GM12878 (cell line): ENCODE results near the gene NAALADL2. TPM values are rescaled to one million over a fixed set of nuclear protein-coding genes. Genes with fewer than 3 reads are reported as not detected.

ENCODE experiments used
- BHLHE40 ChIP-seq, 2 experiments: fragments of 450-650 bp in 1 of 2; IDR thresholded peaks; 2 replicates each; pipeline ENCODE4 v1.6.1; 2011 to 2017; ENCODE audit warnings: low read depth in 2 of 2, borderline replicate concordance in 1 of 2, improper control_type of control experiment in 1 of 2, low read length in 1 of 2, mild to moderate bottlenecking in 1 of 2
- EZH2 ChIP-seq: IDR thresholded peaks from 2 replicates; pipeline ENCODE4 v1.6.1; 2012; ENCODE audit warnings: low read depth, mild to moderate bottlenecking, control low read depth, inconsistent platforms, low read length, borderline replicate concordance; ENCODE audit not compliant: control insufficient read depth
- HCFC1 ChIP-seq: fragments of 150-350 bp; IDR thresholded peaks from 2 replicates; pipeline ENCODE4 v1.6.1; 2014; ENCODE audit warnings: low read length
- HSF1 ChIP-seq: fragments of 150-350 bp; IDR thresholded peaks from 2 replicates; pipeline ENCODE4 v1.6.1; 2014; ENCODE audit warnings: mild to moderate bottlenecking, low read depth, low read length
- KLF5 ChIP-seq: fragments of 450-650 bp; IDR thresholded peaks from 2 replicates; pipeline ENCODE4 v1.6.1; 2014; ENCODE audit warnings: mild to moderate bottlenecking; ENCODE audit not compliant: partially characterized antibody
- MYC ChIP-seq: IDR thresholded peaks from 2 replicates; pipeline ENCODE4 v1.6.1; 2011; ENCODE audit warnings: mild to moderate bottlenecking, low read length, moderate library complexity, inconsistent platforms; ENCODE audit not compliant: insufficient read depth, insufficient replicate concordance, insufficient read length, severe bottlenecking
- RB1 ChIP-seq: fragments of 450-650 bp; formaldehyde crosslinking; IDR thresholded peaks from 2 replicates; pipeline ENCODE4 v1.6.1; 2017; ENCODE audit warnings: mild to moderate bottlenecking, borderline replicate concordance
- SIX5 ChIP-seq: IDR thresholded peaks from 2 replicates; pipeline ENCODE4 v1.6.1; 2011; ENCODE audit warnings: mild to moderate bottlenecking, low read depth, low read length, moderate library complexity; ENCODE audit not compliant: severe bottlenecking
- SREBF2 ChIP-seq: IDR thresholded peaks from 2 replicates; pipeline ENCODE4 v1.6.1; 2012; ENCODE audit warnings: mild to moderate bottlenecking, low read length
- SUZ12 ChIP-seq: fragments of 200-600 bp; sonication (generic); IDR thresholded peaks from one replicate; pipeline ENCODE4 v1.6.1; 2018; ENCODE audit warnings: antibody characterized with exemption, mild to moderate bottlenecking; ENCODE audit not compliant: unreplicated experiment
- ZBTB4 ChIP-seq: fragments of 450-650 bp; formaldehyde crosslinking; IDR thresholded peaks from 2 replicates; pipeline ENCODE4 v1.4.0; 2022; ENCODE audit warnings: mild to moderate bottlenecking, moderate library complexity
- polyA plus RNA-seq, 11 experiments: library from polyadenylated mRNA; depleted of rRNA in 4 of 11; unstranded in 6 of 11; stranded (reverse) in 5 of 11; fragments of >200 nt; fragmentation: Nextera tagmentation in 4 of 11; fragmentation: Illumina TruSeq in 1 of 11; extraction: Ambion mirVana in 4 of 11; extraction: Trizol in 1 of 11; gene quantifications; 1 replicate in 1 of 11; 2 replicates in 10 of 11; pipeline versions ENCODE4 v1.2.1 to v1.2.3, GENCODE V29; 2011 to 2016; ENCODE audit warnings: inconsistent platforms in 2 of 11, missing spikeins in 2 of 11, low read depth in 1 of 11
- total RNA-seq, 4 experiments: library from RNA; depleted of rRNA in 3 of 4; stranded (reverse); fragments of >200 nt in 3 of 4; fragmentation: Illumina TruSeq in 1 of 4; extraction: Trizol in 1 of 4; gene quantifications; 2 replicates each; pipeline versions ENCODE4 v1.2.1 to v1.2.3, GENCODE V29; 2013 to 2021

The NAALADL2 gene
- total and polyA plus RNA-seq, 10 of the 15 experiments (the other 5 are each of a cell fraction or from before 2014, with no cell fraction given): 0.06 to 10.8 (median 0.46) TPM

- TF ChIP-seq ZBTB4 (CRISPR knock-in tag) (no peak), SREBF2 (no peak), KLF5 (no peak), HSF1 (no peak), SUZ12 (no peak), RB1 (no peak), EZH2 (no peak), BHLHE40 (IDR thresholded peaks at IDR 0.05; ENCODE audit: borderline replicate concordance in 1 of 2, low read depth in 2 of 2, low read length in 1 of 2) (no peak), MYC (no peak), SIX5 (no peak), HCFC1 (no peak)
Measured at GRCh38 chr3:175485436-175485835, 626.3 kb downstream of the NAALADL2 start (continued).
